Neural cell (in vitro differentiated cells): Measurements from ENCODE around the gene HACE1. TPM values are rescaled to one million over a fixed set of nuclear protein-coding genes. Genes with fewer than 3 reads are reported as not detected.
"Not testable (repeated sequence)": the region's sequence is repeated elsewhere in the genome, so short reads cannot be mapped to it uniquely, and the experiment has no call there.

Experiments
- H2AFZ ChIP-seq: fragments of 200-600, 300-800 bp; sonication (generic), shearing (Covaris generic); 2 replicates; pipeline ENCODE4 v1.6.0; 2014; ENCODE audit warnings: low read depth, mild to moderate bottlenecking, antibody characterized with exemption, low read length, moderate library complexity
- H3F3A ChIP-seq: fragments of 200-600 bp; shearing (Covaris generic); 2 replicates; pipeline ENCODE4 v1.6.1; 2016; ENCODE audit warnings: mild to moderate bottlenecking, moderate library complexity, mixed read lengths, antibody characterized with exemption, low read length; ENCODE audit not compliant: insufficient read depth, poor library complexity, severe bottlenecking
- H3K27ac ChIP-seq: fragments of 200-600, 300-800 bp; sonication (generic), shearing (Covaris generic); 2 replicates; pipeline ENCODE4 v1.5.1; 2014; ENCODE audit warnings: mild to moderate bottlenecking, low read length, moderate library complexity
- H3K27me3 ChIP-seq: fragments of 300-800, 200-600 bp; sonication (generic), shearing (Covaris generic); 2 replicates; pipeline ENCODE4 v1.6.0; 2014; ENCODE audit warnings: mild to moderate bottlenecking, low read depth, low read length, moderate library complexity; ENCODE audit not compliant: insufficient read depth
- H3K36me3 ChIP-seq: fragments of 300-800, 200-600 bp; sonication (generic), shearing (Covaris generic); 2 replicates; pipeline ENCODE4 v1.5.1; 2014; ENCODE audit warnings: mild to moderate bottlenecking, antibody characterized with exemption, low read length, moderate library complexity; ENCODE audit not compliant: insufficient read depth
- H3K4me2 ChIP-seq: fragments of 300-800, 200-600 bp; sonication (generic), shearing (Covaris generic); 2 replicates; pipeline ENCODE4 v1.6.0; 2014; ENCODE audit warnings: mild to moderate bottlenecking, low read length
- H3K4me3 ChIP-seq: fragments of 300-800, 200-600 bp; sonication (generic), shearing (Covaris generic); 2 replicates; pipeline ENCODE4 v1.5.1; 2014; ENCODE audit warnings: mild to moderate bottlenecking, low read length, moderate library complexity
- H3K79me2 ChIP-seq: fragments of 200-600 bp; shearing (Covaris generic); replicated peaks from 2 replicates; pipeline ENCODE4 v1.6.0; 2014; ENCODE audit warnings: mild to moderate bottlenecking, low read length, moderate library complexity; ENCODE audit not compliant: insufficient read depth
- H3K9ac ChIP-seq: fragments of 300-800, 200-600 bp; sonication (generic), shearing (Covaris generic); 2 replicates; pipeline ENCODE4 v1.6.1; 2016; ENCODE audit warnings: mild to moderate bottlenecking, low read length, mixed read lengths
- H3K9me2 ChIP-seq: fragments of 200-600 bp; shearing (Covaris generic); 2 replicates; pipeline ENCODE4 v1.6.1; 2016; ENCODE audit warnings: mild to moderate bottlenecking, low read length, mixed read lengths; ENCODE audit not compliant: insufficient read depth
- H3K9me3 ChIP-seq: fragments of 200-600, 300-800 bp; sonication (generic), shearing (Covaris generic); 2 replicates; pipeline ENCODE4 v1.6.1; 2016; ENCODE audit warnings: mild to moderate bottlenecking, mixed run types, low read length, moderate library complexity, mixed read lengths
- H4K20me1 ChIP-seq: fragments of 200-600 bp; shearing (Covaris generic); 2 replicates; pipeline ENCODE4 v1.6.1; 2016; ENCODE audit warnings: mild to moderate bottlenecking, mixed run types; ENCODE audit not compliant: insufficient read depth
- EP300 ChIP-seq: fragments of 450-650 bp; conservative IDR thresholded peaks from 2 replicates; pipeline ENCODE4 v1.6.1; 2014; ENCODE audit warnings: antibody characterized with exemption, mild to moderate bottlenecking, moderate library complexity; ENCODE audit not compliant: poor library complexity, severe bottlenecking
- EZH2 ChIP-seq: fragments of 200-600, 300-800 bp; shearing (Covaris generic), sonication (generic); IDR thresholded peaks from 2 replicates; pipeline ENCODE4 v1.6.1; 2014; ENCODE audit warnings: antibody characterized with exemption, low read length, borderline replicate concordance, mild to moderate bottlenecking; ENCODE audit not compliant: insufficient read depth, poor library complexity, severe bottlenecking
- MXI1 ChIP-seq: fragments of 450-650 bp; conservative IDR thresholded peaks from 2 replicates; pipeline ENCODE4 v1.6.1; 2014; ENCODE audit warnings: antibody characterized with exemption, mild to moderate bottlenecking; ENCODE audit not compliant: poor library complexity, severe bottlenecking
- POLR2AphosphoS5 ChIP-seq: IDR thresholded peaks from 2 replicates; pipeline ENCODE4 v1.6.1; 2012
- RAD21 ChIP-seq: fragments of 450-650 bp; conservative IDR thresholded peaks from 2 replicates; pipeline ENCODE4 v1.6.1; 2014; ENCODE audit warnings: antibody characterized with exemption, mild to moderate bottlenecking, moderate library complexity
- REST ChIP-seq: IDR thresholded peaks from 2 replicates; pipeline ENCODE4 v1.6.1; 2012; ENCODE audit warnings: borderline replicate concordance
- SMC3 ChIP-seq: fragments of 450-650 bp; conservative IDR thresholded peaks from 2 replicates; pipeline ENCODE4 v1.6.1; 2014; ENCODE audit warnings: antibody characterized with exemption, mild to moderate bottlenecking, moderate library complexity; ENCODE audit not compliant: poor library complexity
- TAF1 ChIP-seq: IDR thresholded peaks from 2 replicates; pipeline ENCODE4 v1.6.1; 2012; ENCODE audit warnings: low read depth
- polyA plus RNA-seq: library from polyadenylated mRNA; depleted of rRNA; stranded (reverse); fragments of >200 nt; gene quantifications from 2 replicates; pipeline ENCODE4 v1.2.3, GENCODE V29; 2014
- TF ChIP-seq, protein P1 (sequence below): fragments of 450-650 bp; IDR thresholded peaks from 2 replicates; pipeline ENCODE4 v1.5.1; 2014; ENCODE audit warnings: antibody characterized with exemption, mild to moderate bottlenecking, moderate library complexity; ENCODE audit not compliant: poor library complexity, severe bottlenecking

HACE1 gene
- polyA plus RNA-seq, 1 donor from 2014 or later: 70.6 TPM

GRCh38 chr6:104753251-104753650 is 106.5 kb downstream of the HACE1 start:
- Histone ChIP-seq H3K36me3 (peaks cover 7% of the 10 kb centered on the region), H3K9ac (no peak overlapping the region), H3F3A (no peaks in the 10 kb centered on the region), H4K20me1 (no peaks in the 10 kb centered on the region), H2AFZ (no peak overlapping the region), H3K27ac (no peak overlapping the region), H3K4me2 (no peak overlapping the region), H3K9me3 (no peaks in the 10 kb centered on the region), H3K9me2 (no peaks in the 10 kb centered on the region), H3K4me3 (no peak overlapping the region), H3K79me2 (no peaks in the 10 kb centered on the region), H3K27me3 (no peaks in the 10 kb centered on the region)
- TF ChIP-seq SMC3: no peak

DNA sequence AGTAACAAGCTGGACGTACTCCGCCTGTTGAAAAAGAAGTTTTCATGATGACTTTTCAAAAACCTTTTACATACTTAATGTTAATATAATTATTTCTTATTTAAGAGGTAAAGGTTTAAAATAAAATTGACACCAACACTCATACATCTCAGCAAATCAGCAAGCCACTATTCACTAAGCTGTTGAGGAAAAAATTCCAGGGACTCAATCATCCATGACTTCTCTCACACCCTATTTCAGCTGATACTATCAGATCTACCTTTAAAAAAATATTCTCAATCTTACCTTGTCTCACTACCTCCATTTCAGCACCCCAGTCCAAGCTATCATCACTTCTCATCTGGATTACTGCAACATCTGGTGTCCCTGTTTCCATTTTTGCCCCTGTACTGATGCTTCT is 109.3 kb downstream of the HACE1 start:
- Histone ChIP-seq H3K4me3 (no peak overlapping the region), H3K27ac (no peak overlapping the region), H3K27me3 (no peaks in the 10 kb centered on the region), H3K36me3 (peaks cover 7% of the 10 kb centered on the region), H3K9me3 (no peaks in the 10 kb centered on the region), H2AFZ (no peak overlapping the region), H4K20me1 (no peaks in the 10 kb centered on the region), H3K9ac (no peak overlapping the region), H3K4me2 (no peak overlapping the region), H3K79me2 (no peaks in the 10 kb centered on the region), H3F3A (no peaks in the 10 kb centered on the region), H3K9me2 (no peaks in the 10 kb centered on the region)
- TF ChIP-seq POLR2AphosphoS5 (no peak), SMC3 (no peak), REST (no peak), TAF1 (no peak), RAD21 (no peak), EZH2 (no peak), EP300 (no peak), MXI1 (no peak)
- TF ChIP-seq, protein P1, sequence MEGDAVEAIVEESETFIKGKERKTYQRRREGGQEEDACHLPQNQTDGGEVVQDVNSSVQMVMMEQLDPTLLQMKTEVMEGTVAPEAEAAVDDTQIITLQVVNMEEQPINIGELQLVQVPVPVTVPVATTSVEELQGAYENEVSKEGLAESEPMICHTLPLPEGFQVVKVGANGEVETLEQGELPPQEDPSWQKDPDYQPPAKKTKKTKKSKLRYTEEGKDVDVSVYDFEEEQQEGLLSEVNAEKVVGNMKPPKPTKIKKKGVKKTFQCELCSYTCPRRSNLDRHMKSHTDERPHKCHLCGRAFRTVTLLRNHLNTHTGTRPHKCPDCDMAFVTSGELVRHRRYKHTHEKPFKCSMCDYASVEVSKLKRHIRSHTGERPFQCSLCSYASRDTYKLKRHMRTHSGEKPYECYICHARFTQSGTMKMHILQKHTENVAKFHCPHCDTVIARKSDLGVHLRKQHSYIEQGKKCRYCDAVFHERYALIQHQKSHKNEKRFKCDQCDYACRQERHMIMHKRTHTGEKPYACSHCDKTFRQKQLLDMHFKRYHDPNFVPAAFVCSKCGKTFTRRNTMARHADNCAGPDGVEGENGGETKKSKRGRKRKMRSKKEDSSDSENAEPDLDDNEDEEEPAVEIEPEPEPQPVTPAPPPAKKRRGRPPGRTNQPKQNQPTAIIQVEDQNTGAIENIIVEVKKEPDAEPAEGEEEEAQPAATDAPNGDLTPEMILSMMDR: no peak

DNA sequence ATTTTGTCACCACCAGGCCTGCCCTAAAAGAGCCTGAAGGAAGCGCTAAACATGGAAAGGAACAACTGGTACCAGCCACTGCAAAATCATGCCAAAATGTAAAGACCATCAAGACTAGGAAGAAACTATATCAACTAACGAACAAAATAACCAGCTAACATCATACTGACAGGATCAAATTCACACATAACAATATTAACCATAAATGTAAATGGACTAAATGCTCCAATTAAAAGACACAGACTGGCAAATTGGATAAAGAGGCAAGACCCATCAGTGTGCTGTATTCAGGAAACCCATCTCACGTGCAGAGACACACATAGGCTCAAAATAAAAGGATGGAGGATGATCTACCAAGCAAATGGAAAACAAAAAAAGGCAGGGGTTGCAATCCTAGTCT is 120.6 kb downstream of the HACE1 start:
- H3K4me3 ChIP-seq, H3K79me2 ChIP-seq, H3K9ac ChIP-seq, H3K4me2 ChIP-seq, H3K27me3 ChIP-seq, H3K27ac ChIP-seq, H3K9me2 ChIP-seq, H4K20me1 ChIP-seq, H3F3A ChIP-seq, H3K9me3 ChIP-seq, H3K36me3 ChIP-seq, H2AFZ ChIP-seq: not testable (repeated sequence)

DNA sequence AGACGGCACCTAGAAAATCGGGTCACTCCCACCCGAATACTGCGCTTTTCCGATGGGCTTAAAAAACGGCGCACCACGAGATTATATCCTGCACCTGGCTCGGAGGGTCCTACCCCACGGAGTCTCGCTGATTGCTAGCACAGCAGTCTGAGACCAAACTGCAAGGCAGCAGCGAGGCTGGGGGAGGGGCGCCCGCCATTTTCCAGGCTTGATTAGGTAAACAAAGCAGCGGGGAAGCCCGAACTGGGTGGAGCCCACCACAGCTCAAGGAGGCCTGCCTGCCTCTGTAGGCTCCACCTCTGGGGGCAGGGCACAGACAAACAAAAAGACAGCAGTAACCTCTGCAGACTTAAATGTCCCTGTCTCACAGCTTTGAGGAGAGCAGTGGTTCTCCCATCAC is 122.2 kb downstream of the HACE1 start:
- not testable (repeated sequence) for H3K36me3 ChIP-seq, H2AFZ ChIP-seq, H3K9me2 ChIP-seq, H3K27me3 ChIP-seq, H3K27ac ChIP-seq, H3K4me2 ChIP-seq, H3K79me2 ChIP-seq, H3K9ac ChIP-seq, H3K9me3 ChIP-seq, H4K20me1 ChIP-seq, H3F3A ChIP-seq, H3K4me3 ChIP-seq
